ENCODE measurements around the gene ASRGL1.

The ASRGL1 gene

GRCh38 chr11:62419943-62420342 lies 82.7 kb downstream of the ASRGL1 start:
- TF ChIP-seq ARNTL (CRISPR knock-in tag; IDR thresholded peaks at IDR 0.05; ENCODE audit: borderline replicate concordance, low read depth) (no peak), PATZ1 (CRISPR knock-in tag; IDR thresholded peaks at IDR 0.05; ENCODE audit: borderline replicate concordance) (no peak), TOX (CRISPR knock-in tag; IDR thresholded peaks at IDR 0.05; ENCODE audit: borderline replicate concordance) (no peak)
- no peak for ATAC-seq

- ATAC-seq = no peak
- no peak for TF ChIP-seq POU6F1 (CRISPR knock-in tag; IDR thresholded peaks at IDR 0.05; ENCODE audit: borderline replicate concordance, low read depth)
- no peak for TF ChIP-seq CREB5 (CRISPR knock-in tag; IDR thresholded peaks at IDR 0.05; ENCODE audit: low read depth)
- no peak for TF ChIP-seq ISL1 (CRISPR knock-in tag; IDR thresholded peaks at IDR 0.05)
- no peak for TF ChIP-seq CSRNP3 (CRISPR knock-in tag; IDR thresholded peaks at IDR 0.05)
- TF ChIP-seq ZNF70 (CRISPR knock-in tag; IDR thresholded peaks at IDR 0.05) = no peak
- TF ChIP-seq ZC3H10 (CRISPR knock-in tag; IDR thresholded peaks at IDR 0.05) = no peak
- no peak for TF ChIP-seq TOX (CRISPR knock-in tag; IDR thresholded peaks at IDR 0.05; ENCODE audit: borderline replicate concordance)
- no peak for TF ChIP-seq TSHZ2 (CRISPR knock-in tag; IDR thresholded peaks at IDR 0.05)
- TF ChIP-seq CSDC2 (CRISPR knock-in tag; IDR thresholded peaks at IDR 0.05) = no peak
- no peak for TF ChIP-seq PPARA (CRISPR knock-in tag; IDR thresholded peaks at IDR 0.05; ENCODE audit: borderline replicate concordance)
- TF ChIP-seq ZFP3 (CRISPR knock-in tag; IDR thresholded peaks at IDR 0.05) = no peak
- no peak for TF ChIP-seq SNAI2 (CRISPR knock-in tag; IDR thresholded peaks at IDR 0.05)
Measured at GRCh38 chr11:62420882-62421281, 83.6 kb downstream of the ASRGL1 start.

- TF ChIP-seq BACH2 (CRISPR knock-in tag; IDR thresholded peaks at IDR 0.05; ENCODE audit: borderline replicate concordance) = no peak
- TF ChIP-seq ZFP3 (CRISPR knock-in tag; IDR thresholded peaks at IDR 0.05) = no peak
- TF ChIP-seq ISL1 (CRISPR knock-in tag; IDR thresholded peaks at IDR 0.05) = no peak
- no peak for TF ChIP-seq ZNF8 (CRISPR knock-in tag; IDR thresholded peaks at IDR 0.05)
- TF ChIP-seq PATZ1 (CRISPR knock-in tag; IDR thresholded peaks at IDR 0.05; ENCODE audit: borderline replicate concordance) = no peak
- no peak for TF ChIP-seq CSRNP3 (CRISPR knock-in tag; IDR thresholded peaks at IDR 0.05)
- no peak for TF ChIP-seq TOX (CRISPR knock-in tag; IDR thresholded peaks at IDR 0.05; ENCODE audit: borderline replicate concordance)
- no peak for TF ChIP-seq ZNF70 (CRISPR knock-in tag; IDR thresholded peaks at IDR 0.05)
- TF ChIP-seq OSR1 (CRISPR knock-in tag; IDR thresholded peaks at IDR 0.05) = no peak
- no peak for TF ChIP-seq PPARA (CRISPR knock-in tag; IDR thresholded peaks at IDR 0.05; ENCODE audit: borderline replicate concordance)
- no peak for TF ChIP-seq ARNTL (CRISPR knock-in tag; IDR thresholded peaks at IDR 0.05; ENCODE audit: borderline replicate concordance, low read depth)
- TF ChIP-seq CSDC2 (CRISPR knock-in tag; IDR thresholded peaks at IDR 0.05) = no peak
- TF ChIP-seq TCF4 (CRISPR knock-in tag; IDR thresholded peaks at IDR 0.05; ENCODE audit: borderline replicate concordance) = no peak
- no peak for TF ChIP-seq RARB (CRISPR knock-in tag; IDR thresholded peaks at IDR 0.05)
- no peak for TF ChIP-seq ZNF565 (CRISPR knock-in tag; conservative IDR thresholded peaks at IDR 0.05; ENCODE audit: low read depth)
- ATAC-seq = no peak
Measured at GRCh38 chr11:62421996-62422395, 84.7 kb downstream of the ASRGL1 start.

Measured in SK-N-SH treated with all-trans-retinoic acid at 6 μM for 48 hours (cell line).